ENCODE measurements around the gene RPS6KL1.

DNA sequence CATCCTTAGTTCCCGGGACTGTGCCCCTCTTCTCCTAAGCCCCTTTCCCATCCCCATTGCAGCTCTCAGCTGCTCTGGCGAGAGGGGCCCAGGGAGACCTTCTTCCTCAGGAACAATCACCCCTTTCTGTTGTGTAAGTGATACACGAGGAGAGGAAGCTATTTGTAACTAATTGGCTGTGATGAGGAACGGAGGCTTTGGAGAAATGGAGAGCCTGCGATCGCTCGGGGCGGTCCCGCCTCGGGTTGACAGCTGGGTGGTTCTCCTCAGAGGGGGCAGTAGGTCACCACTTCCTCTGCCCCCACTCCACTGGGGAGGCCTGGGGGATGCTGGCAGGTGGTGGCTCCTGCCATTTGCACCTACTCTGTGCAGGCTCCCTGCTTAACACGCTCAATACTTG, 39.0 kb upstream of the RPS6KL1 start:
- no peak for TF ChIP-seq CTCF (conservative IDR thresholded peaks at IDR 0.05; ENCODE audit: low read length)
- no peak for TF ChIP-seq EZH2phosphoT487 (IDR thresholded peaks at IDR 0.05; ENCODE audit: borderline replicate concordance)

Measured in Loucy (cell line).